Tibial artery (tissue), 4 donors: Measurements from ENCODE around the gene CSF2.

Experiments
- DNase-seq, 2 donors: peaks; one replicate each; pipeline ENCODE4 v3.0.0-alpha.2; 2019
- H3K27ac ChIP-seq, 2 donors: fragments of 200-600 bp; sonication (generic) in 1 of 2; 1 replicate in 1 of 2; 2 replicates in 1 of 2; pipeline ENCODE4 v1.5.1; 2018 to 2019; ENCODE audit warnings: mild to moderate bottlenecking in 1 of 2
- H3K27me3 ChIP-seq, 2 donors: fragments of 200-600 bp; sonication (generic) in 1 of 2; one replicate each; pipeline versions ENCODE4 v1.5.1 to v1.6.0; 2016 to 2019
- H3K36me3 ChIP-seq, 3 donors: fragments of 200-600 bp; sonication (generic) in 2 of 3; one replicate each; pipeline ENCODE4 v1.5.1; 2016 to 2019; ENCODE audit warnings: mild to moderate bottlenecking in 2 of 3
- H3K4me1 ChIP-seq, 4 donors: fragments of 200-600 bp; sonication (generic) in 2 of 4; 1 replicate in 3 of 4; 2 replicates in 1 of 4; pipeline ENCODE4 v1.5.1; 2016 to 2019
- H3K4me3 ChIP-seq, 2 donors: fragments of 200-600 bp; sonication (generic) in 1 of 2; 1 replicate in 1 of 2; 2 replicates in 1 of 2; pipeline ENCODE4 v1.5.1; 2018 to 2019; ENCODE audit warnings: mild to moderate bottlenecking in 2 of 2
- H3K9me3 ChIP-seq, 3 donors: fragments of 200-600 bp; sonication (generic) in 1 of 3; one replicate each; pipeline ENCODE4 v1.5.1; 2016 to 2019
- intact Hi-C: fragments of 100-400 bp; cut with DNase I; formaldehyde crosslinking; loops from one replicate; pipeline ENCODE4 v1.15.0; 2023; ENCODE audit warnings: low total_unique reads
- TF ChIP-seq, protein P1 (sequence below), 2 experiments: fragments of 200-600 bp in 1 of 2; fragments of 450-650 bp in 1 of 2; IDR thresholded peaks; one replicate each; pipeline ENCODE4 v1.5.1; 2017 to 2019; ENCODE audit warnings: antibody characterized with exemption in 2 of 2, mild to moderate bottlenecking in 1 of 2, moderate library complexity in 1 of 2

CSF2 gene

DNA sequence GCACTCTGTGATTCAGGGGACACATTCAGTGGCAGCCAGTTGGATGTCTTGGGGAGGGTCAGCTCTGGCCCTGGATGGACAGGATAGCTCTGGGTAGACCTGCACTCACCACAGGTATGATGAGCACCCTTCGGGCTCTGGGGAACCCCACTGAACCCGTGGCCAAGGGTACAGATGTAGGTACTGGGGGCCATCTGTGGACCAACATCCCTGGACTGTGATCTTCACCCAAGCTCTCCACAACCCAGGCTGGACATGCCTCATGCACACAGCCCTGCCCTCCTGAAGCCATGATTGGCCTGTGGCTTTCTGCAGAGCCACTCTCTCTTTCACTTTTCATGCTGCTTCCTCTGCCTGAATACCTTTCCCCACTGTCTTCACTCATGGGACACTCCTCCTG lies 46.6 kb upstream of the CSF2 start:
- Histone ChIP-seq H3K4me1 (no peaks in the 10 kb centered on the region), H3K9me3 (no peaks in the 10 kb centered on the region), H3K36me3 (no peaks in the 10 kb centered on the region), H3K27ac (no peak overlapping the region), H3K27me3 (peaks cover 0 to 5% of the 10 kb centered on the region in 2 donors), H3K4me3 (no peak overlapping the region)
- intact Hi-C loops, result no loop called here
- TF ChIP-seq, protein P1, sequence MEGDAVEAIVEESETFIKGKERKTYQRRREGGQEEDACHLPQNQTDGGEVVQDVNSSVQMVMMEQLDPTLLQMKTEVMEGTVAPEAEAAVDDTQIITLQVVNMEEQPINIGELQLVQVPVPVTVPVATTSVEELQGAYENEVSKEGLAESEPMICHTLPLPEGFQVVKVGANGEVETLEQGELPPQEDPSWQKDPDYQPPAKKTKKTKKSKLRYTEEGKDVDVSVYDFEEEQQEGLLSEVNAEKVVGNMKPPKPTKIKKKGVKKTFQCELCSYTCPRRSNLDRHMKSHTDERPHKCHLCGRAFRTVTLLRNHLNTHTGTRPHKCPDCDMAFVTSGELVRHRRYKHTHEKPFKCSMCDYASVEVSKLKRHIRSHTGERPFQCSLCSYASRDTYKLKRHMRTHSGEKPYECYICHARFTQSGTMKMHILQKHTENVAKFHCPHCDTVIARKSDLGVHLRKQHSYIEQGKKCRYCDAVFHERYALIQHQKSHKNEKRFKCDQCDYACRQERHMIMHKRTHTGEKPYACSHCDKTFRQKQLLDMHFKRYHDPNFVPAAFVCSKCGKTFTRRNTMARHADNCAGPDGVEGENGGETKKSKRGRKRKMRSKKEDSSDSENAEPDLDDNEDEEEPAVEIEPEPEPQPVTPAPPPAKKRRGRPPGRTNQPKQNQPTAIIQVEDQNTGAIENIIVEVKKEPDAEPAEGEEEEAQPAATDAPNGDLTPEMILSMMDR (IDR thresholded peaks at IDR 0.05), result no peak
- no peak for DNase-seq

DNA sequence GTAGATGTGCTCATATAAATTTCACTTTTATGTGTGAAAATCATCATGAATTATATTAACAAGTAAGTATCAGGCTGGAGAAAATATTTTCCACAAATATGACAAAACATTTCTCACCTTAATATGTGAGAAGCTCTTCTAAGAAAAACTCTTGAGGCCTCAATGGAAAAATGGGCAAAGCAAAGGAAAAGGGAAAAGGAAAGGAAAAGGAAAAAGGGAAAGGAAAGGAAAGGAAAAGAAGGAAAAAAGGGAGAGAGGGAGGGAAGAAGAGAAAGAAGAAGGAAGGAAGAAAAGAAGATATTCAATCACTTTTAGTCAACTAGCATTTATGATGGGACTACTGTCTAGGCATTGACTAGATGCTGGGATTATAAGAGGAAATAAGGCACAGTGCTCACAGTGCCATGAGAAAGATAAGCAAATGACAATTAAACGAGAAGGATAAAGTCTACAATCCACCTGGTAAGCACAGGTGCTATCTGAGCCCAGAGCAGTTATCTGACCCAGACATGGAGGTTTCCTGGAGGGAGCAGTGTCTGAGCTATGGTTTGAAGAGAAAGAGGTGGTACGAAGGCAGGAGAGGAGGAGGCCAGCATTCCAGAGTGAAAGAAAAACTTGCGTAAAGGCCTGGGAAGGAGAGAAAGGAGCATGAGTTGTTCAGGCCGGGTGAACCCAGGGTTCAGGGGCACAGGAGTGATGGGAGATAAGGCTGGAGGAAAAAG lies 43.8 kb upstream of the CSF2 start:
- DNase-seq, result no peak
- TF ChIP-seq, protein P1 (IDR thresholded peaks at IDR 0.05), result no peak
- H3K27ac ChIP-seq, result no peak overlapping the region
- peaks cover 0 to 5% of the 10 kb centered on the region in 2 donors for H3K27me3 ChIP-seq
- intact Hi-C loops, result no loop called here
- no peaks in the 10 kb centered on the region for H3K4me1 ChIP-seq
- no peak overlapping the region for H3K4me3 ChIP-seq
- H3K36me3 ChIP-seq, result no peaks in the 10 kb centered on the region
- no peaks in the 10 kb centered on the region for H3K9me3 ChIP-seq

DNA sequence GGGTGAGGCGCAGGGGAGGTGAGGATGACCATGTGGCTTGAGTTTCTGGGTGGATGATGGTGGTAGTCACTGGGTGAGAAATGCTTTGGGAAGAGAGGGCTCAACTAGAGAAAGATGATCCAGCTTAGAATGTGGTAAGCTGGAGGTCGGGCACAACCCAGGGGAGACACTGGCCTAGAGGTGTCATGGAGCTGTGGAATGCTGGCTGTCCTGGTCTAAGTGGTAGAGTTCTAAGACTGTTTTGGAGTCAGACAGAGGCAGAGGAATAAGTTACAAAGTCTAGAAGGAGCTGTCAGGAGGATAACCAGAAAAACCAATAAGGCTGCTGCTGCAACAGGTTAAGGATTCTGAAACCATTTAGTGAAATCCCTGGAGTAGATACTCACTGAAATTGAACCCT lies 43.0 kb upstream of the CSF2 start:
- H3K9me3 ChIP-seq, result no peaks in the 10 kb centered on the region
- TF ChIP-seq, protein P1 (IDR thresholded peaks at IDR 0.05), result no peak
- H3K27ac ChIP-seq, result no peak overlapping the region
- intact Hi-C loops, result no loop called here
- no peaks in the 10 kb centered on the region for H3K4me1 ChIP-seq
- H3K36me3 ChIP-seq, result no peaks in the 10 kb centered on the region
- peaks cover 0 to 5% of the 10 kb centered on the region in 2 donors for H3K27me3 ChIP-seq
- H3K4me3 ChIP-seq, result no peak overlapping the region
- DNase-seq, result no peak

DNA sequence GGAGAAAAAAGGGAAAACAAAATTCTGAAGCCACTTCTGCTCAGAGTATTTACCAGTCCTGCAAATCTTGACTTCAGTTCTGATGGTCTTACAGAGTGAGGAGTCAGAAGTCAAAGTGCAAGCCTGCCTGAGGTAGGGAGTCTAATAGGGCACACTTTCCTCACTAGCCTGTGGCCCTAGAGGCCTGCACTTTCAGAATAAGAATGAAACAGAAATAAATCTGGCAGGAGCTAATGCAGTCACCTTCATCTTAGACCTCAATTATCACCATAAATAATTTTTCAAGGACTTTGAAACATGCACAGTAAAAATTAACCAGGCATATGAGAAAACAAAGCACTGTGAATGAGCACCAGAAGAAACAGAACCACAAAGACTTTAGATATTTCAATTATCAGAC lies 41.4 kb upstream of the CSF2 start:
- Histone ChIP-seq H3K4me1 (no peaks in the 10 kb centered on the region), H3K36me3 (no peaks in the 10 kb centered on the region), H3K4me3 (no peak overlapping the region), H3K9me3 (no peaks in the 10 kb centered on the region), H3K27ac (no peak overlapping the region), H3K27me3 (no peaks in the 10 kb centered on the region)
- TF ChIP-seq, protein P1 (IDR thresholded peaks at IDR 0.05), result no peak
- intact Hi-C loops, result no loop called here
- DNase-seq, result no peak

DNA sequence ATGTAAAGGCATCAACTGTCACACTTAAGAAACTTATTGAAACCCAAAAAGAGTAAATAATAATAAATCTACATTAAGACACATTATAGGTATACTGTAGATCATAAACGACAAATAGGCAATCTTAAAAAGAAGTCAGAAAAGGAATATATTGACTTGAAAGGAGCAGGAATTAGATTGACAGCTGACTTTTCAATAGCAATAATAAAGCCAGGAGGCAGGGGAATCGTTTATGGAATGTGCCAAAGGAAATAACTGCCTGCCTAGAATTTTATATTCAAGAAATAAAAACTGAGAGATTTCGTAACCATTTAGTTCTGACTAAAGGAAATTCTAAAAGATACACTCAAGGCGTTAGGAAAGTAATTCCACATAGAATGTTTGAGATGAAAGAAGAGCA lies 40.5 kb upstream of the CSF2 start:
- intact Hi-C loops, result no loop called here
- TF ChIP-seq, protein P1 (IDR thresholded peaks at IDR 0.05), result no peak
- Histone ChIP-seq H3K36me3 (no peaks in the 10 kb centered on the region), H3K27ac (no peak overlapping the region), H3K27me3 (no peaks in the 10 kb centered on the region), H3K9me3 (no peaks in the 10 kb centered on the region), H3K4me1 (no peaks in the 10 kb centered on the region), H3K4me3 (no peak overlapping the region)
- no peak for DNase-seq

DNA sequence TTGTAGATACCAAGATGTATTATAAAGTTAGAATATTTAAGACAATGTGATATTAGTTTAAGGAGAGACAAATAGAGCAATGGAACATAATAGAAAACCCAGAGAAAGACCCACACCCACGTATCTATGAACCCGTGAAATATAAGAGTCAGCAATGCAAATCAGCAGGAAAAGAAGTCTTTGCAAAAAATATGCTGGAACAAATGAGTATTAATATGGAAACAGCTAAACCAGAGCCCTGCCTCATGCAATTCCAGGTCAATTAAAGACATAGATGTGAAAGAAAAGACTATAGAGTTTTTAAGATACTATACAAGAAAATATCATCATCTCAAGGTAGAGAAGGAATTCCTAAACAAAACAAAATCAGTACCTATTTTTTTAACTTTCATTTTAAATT lies 36.2 kb upstream of the CSF2 start:
- Histone ChIP-seq H3K36me3 (no peaks in the 10 kb centered on the region), H3K9me3 (no peaks in the 10 kb centered on the region), H3K4me1 (no peaks in the 10 kb centered on the region), H3K27ac (no peak overlapping the region), H3K27me3 (peaks cover 0 to under 1% of the 10 kb centered on the region in 2 donors), H3K4me3 (no peak overlapping the region)
- DNase-seq, result no peak
- intact Hi-C loops, result no loop called here
- TF ChIP-seq, protein P1 (IDR thresholded peaks at IDR 0.05), result no peak
